Ovary (tissue), 9 donors: Measurements from ENCODE around the gene SIRT6. TPM values are rescaled to one million over a fixed set of nuclear protein-coding genes. Genes with fewer than 3 reads are reported as not detected.

ENCODE experiments used
- DNase-seq, 5 donors: peaks; one replicate each; pipeline ENCODE4 v3.0.0-alpha.2; 2019 to 2020
- H3K27ac ChIP-seq, 2 donors: fragments of 200-600 bp; one replicate each; pipeline versions ENCODE4 v1.5.1 to v1.8.0; 2019 to 2022
- H3K27me3 ChIP-seq: fragments of 200-600 bp; one replicate; pipeline ENCODE4 v1.8.0; 2022
- H3K36me3 ChIP-seq: fragments of 200-600 bp; sonication (generic); one replicate; pipeline ENCODE4 v1.5.1; 2019
- H3K4me1 ChIP-seq: one replicate; pipeline ENCODE4 v1.8.1; 2013; ENCODE audit warnings: mild to moderate bottlenecking, moderate library complexity; ENCODE audit not compliant: insufficient read depth
- H3K4me3 ChIP-seq: fragments of 200-600 bp; sonication (generic); one replicate; pipeline ENCODE4 v1.5.1; 2017
- H3K9me3 ChIP-seq, 2 donors: fragments of 200-600 bp in 1 of 2; sonication (generic) in 1 of 2; one replicate each; pipeline versions ENCODE4 v1.5.1 to v1.8.1; 2013 to 2019; ENCODE audit warnings: mild to moderate bottlenecking in 1 of 2, moderate library complexity in 1 of 2
- EP300 ChIP-seq: sonication (generic); formaldehyde crosslinking; IDR thresholded peaks from one replicate; pipeline ENCODE4 v1.6.1; 2017; ENCODE audit warnings: antibody characterized with exemption
- POLR2A ChIP-seq: fragments of 450-650 bp; IDR thresholded peaks from one replicate; pipeline ENCODE4 v1.6.1; 2017; ENCODE audit warnings: antibody characterized with exemption, mild to moderate bottlenecking, moderate library complexity
- WGBS, 3 donors: extraction: QIAGEN DNeasy Blood & Tissue Kit in 1 of 3; methylation state at CpG; one replicate each; pipeline versions ENCODE4 v1.1.5 to v1.1.7; 2013 to 2017; 5-methylcytosine and 5-hydroxymethylcytosine counted together
- intact Hi-C, 4 donors: fragments of 100-400 bp; cut with DNase I; formaldehyde crosslinking; loops; one replicate each; pipeline versions ENCODE4 v1.11.0 to v1.15.1; 2022 to 2023
- polyA plus RNA-seq, 2 donors: library from polyadenylated mRNA; stranded (reverse); fragments of 200-250 nt in 1 of 2; fragments of 350-450 nt in 1 of 2; fragmentation: Illumina TruSeq in 1 of 2; extraction: RNeasy Lipid Tissue Mini Kit (QIAGEN cat#74804) in 1 of 2; gene quantifications; one replicate each; pipeline ENCODE4 v1.2.3, GENCODE V29; 2013 to 2014
- total RNA-seq, 7 donors: library from RNA; depleted of rRNA in 2 of 7; stranded (reverse); fragments of >200 nt in 2 of 7; fragmentation: NEBNext Ultra II Directional in 3 of 7; extraction: Animal tissue kit (Norgen Biotek cat#: 25700) in 3 of 7; gene quantifications; one replicate each; pipeline versions ENCODE4 v1.1.0 to v1.2.4, GENCODE V29; 2016 to 2023
- TF ChIP-seq, protein P1 (sequence below), 3 donors: fragments of 450-650 bp in 2 of 3; fragments of 200-600 bp in 1 of 3; IDR thresholded peaks; one replicate each; pipeline versions ENCODE4 v1.5.1 to v1.8.0; 2016 to 2022; ENCODE audit warnings: antibody characterized with exemption in 3 of 3, mild to moderate bottlenecking in 1 of 3
- donor health status: DM: no; HTN: no; CAD: no; lungs with moderate emphysema.
- donor health status: DM: no; HTN: no; CAD: no.
- donor health status: Bipolar disorder and iron deficiency.
- donor health status: DM: yes; HTN: yes; CAD: no.
- donor health status: DM: no; HTN: no; CAD: no.
- donor health status: DM: yes; HTN: yes; CAD: no.

Gene SIRT6
- total and polyA plus RNA-seq, 9 donors = 0.32 to 19.9 (median 16.5) TPM

DNA sequence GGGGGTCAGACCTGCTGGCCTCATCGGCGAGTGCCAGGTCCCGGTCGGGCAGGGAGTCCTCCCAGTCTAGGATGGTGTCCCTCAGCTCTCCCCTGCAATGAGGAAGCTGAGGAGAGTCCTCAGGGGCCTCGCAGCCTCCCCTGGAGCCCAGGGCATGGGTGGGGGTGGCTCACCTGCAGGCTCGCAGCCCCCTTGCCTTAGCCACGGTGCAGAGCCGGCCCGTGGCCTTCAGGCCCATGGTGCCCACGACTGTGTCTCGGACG is 6.8 kb downstream of the SIRT6 start:
- intact Hi-C loops = no loop called here
- Histone ChIP-seq H3K27me3 (no peaks in the 10 kb centered on the region), H3K36me3 (no peaks in the 10 kb centered on the region), H3K4me1 (no peaks in the 10 kb centered on the region), H3K9me3 (no peaks in the 10 kb centered on the region), H3K4me3 (no peak overlapping the region), H3K27ac (no peak overlapping the region)
- no peak for DNase-seq
- WGBS, 3 donors = 88 to 91% (median 89%) methylated on average over 12 of the region's 12 CpGs
- TF ChIP-seq EP300 (no peak), POLR2A (no peak)
- TF ChIP-seq, protein P1, sequence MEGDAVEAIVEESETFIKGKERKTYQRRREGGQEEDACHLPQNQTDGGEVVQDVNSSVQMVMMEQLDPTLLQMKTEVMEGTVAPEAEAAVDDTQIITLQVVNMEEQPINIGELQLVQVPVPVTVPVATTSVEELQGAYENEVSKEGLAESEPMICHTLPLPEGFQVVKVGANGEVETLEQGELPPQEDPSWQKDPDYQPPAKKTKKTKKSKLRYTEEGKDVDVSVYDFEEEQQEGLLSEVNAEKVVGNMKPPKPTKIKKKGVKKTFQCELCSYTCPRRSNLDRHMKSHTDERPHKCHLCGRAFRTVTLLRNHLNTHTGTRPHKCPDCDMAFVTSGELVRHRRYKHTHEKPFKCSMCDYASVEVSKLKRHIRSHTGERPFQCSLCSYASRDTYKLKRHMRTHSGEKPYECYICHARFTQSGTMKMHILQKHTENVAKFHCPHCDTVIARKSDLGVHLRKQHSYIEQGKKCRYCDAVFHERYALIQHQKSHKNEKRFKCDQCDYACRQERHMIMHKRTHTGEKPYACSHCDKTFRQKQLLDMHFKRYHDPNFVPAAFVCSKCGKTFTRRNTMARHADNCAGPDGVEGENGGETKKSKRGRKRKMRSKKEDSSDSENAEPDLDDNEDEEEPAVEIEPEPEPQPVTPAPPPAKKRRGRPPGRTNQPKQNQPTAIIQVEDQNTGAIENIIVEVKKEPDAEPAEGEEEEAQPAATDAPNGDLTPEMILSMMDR (IDR thresholded peaks at IDR 0.05) = no peak

DNA sequence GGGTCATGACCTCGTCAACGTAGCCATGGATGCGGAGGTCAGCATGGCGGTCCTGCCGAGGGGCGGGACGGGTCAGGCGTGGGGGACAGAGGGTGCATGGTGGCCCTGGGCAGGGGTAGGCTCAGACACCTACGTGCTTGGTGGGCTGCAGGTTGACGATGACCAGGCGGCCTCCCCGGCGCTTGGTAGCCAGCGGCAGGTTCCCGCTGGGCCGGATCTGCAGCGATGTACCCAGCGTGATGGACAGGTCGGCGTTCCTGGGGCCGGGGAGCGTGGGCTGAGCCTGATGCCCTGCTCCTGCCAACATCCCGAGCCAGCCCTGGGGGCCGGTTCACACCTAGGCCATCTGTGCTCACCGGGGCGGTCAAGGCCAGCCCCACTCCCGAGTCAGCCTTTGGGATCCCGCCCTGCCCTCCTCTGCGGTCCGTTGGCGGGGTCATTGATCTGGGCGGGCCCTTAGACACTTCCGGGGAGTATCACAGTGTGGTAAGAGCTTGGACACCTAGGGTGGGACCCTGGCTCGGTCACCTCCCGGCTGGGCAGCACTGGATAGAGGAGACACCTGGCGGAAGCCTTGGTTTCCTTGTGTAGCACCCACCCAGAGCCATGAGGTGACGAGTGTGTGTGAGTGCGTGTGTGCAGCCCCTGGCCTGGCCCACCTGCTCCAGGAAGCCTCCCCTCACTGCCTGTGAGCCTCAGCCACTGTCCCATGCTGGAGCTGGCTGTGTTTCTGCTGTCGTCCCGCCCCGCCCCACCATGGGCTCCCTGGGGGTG is 7.3 kb downstream of the SIRT6 start:
- DNase-seq = no peak
- TF ChIP-seq POLR2A = no peak
- no peak for TF ChIP-seq EP300
- TF ChIP-seq, protein P1 (IDR thresholded peaks at IDR 0.05) = no peak
- H3K4me1 ChIP-seq = no peaks in the 10 kb centered on the region
- no peaks in the 10 kb centered on the region for H3K9me3 ChIP-seq
- H3K36me3 ChIP-seq = no peaks in the 10 kb centered on the region
- H3K4me3 ChIP-seq = no peak overlapping the region
- intact Hi-C loops = no loop called here
- no peak overlapping the region for H3K27ac ChIP-seq
- no peaks in the 10 kb centered on the region for H3K27me3 ChIP-seq
- WGBS, 3 donors = 80 to 83% (median 82%) methylated on average over 21 to 41 of the region's 41 CpGs

DNA sequence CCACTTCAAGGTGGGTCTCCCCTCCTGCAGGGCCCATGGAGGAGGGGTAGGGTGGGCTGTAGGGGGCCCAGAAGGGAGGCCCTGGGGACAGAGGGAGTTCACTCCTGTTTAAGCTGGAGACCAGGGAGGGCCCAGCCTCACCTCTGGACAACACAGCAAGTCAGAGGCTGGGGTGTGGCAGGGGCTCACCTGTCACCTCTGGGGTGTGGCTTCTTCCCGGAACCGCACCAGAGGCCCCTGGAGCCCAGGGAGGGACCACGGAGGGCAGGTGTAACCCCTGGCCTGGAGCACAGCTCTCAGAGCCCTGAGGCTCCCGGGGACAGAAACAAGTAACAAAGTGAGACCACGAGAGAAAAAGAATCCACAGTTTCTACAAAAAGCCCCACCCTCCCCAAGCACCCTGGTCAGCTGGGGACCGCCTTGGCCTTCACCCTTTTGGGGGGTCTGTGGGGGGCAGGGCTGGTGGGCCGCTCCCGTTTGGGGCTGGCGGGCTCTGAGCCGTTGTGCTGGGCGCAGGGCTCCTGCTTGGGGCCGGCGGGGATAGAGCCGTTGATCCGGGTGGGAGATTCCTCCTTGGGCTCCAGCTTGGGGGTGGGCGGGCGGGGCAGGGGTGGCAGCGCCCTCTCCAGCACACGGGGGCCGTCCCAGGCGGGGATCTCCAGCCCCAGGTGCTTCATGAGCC is 8.0 kb downstream of the SIRT6 start:
- Histone ChIP-seq H3K36me3 (no peaks in the 10 kb centered on the region), H3K4me1 (no peaks in the 10 kb centered on the region), H3K4me3 (no peak overlapping the region), H3K27me3 (no peaks in the 10 kb centered on the region), H3K27ac (no peak overlapping the region), H3K9me3 (no peaks in the 10 kb centered on the region)
- no peak for TF ChIP-seq POLR2A
- TF ChIP-seq, protein P1 (IDR thresholded peaks at IDR 0.05) = no peak
- TF ChIP-seq EP300 = no peak
- WGBS, 3 donors = 74 to 80% (median 80%) methylated on average over 20 to 21 of the region's 21 CpGs
- intact Hi-C loops = no loop called here
- DNase-seq = no peak

DNA sequence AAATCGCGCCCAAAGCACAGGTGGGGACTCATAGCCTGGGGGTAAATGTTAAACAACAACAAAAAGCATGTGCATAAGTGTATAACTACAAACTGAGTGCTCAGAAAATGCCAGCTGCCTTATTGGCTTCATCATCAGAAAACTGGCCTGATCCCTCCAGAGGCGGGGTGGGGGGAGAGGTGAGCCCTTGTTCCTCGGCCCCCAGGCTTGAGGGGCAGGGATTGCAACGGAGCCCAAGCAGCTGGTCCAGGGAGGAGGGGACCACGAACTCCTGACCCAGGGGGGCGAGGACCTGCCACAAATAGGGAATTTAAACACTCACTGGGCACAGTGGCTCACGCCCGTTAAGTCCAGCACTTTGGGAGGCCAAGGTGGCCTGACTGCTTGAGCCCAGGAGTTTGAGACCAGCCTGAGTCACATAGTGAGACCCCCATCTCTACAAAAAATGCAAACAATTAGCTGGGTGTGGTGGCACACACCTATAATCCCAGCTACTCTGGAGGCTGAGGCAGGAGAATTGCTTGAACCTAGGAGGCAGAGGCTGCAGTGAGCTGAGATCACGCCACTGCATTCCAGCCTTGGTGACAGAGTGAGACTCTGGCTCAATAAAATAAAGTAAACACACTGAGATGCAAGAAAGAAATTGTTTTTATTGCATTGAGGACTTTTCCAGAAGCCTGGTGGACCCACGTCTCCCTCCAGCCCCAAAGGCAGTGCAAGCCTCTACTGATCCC is 8.7 kb downstream of the SIRT6 start:
- 31 to 49% (median 44%) methylated on average over 11 of the region's 11 CpGs for WGBS, 3 donors
- no peaks in the 10 kb centered on the region for H3K4me1 ChIP-seq
- TF ChIP-seq POLR2A = no peak
- TF ChIP-seq EP300 = no peak
- TF ChIP-seq, protein P1 (IDR thresholded peaks at IDR 0.05) = no peak
- H3K4me3 ChIP-seq = no peak overlapping the region
- H3K36me3 ChIP-seq = no peaks in the 10 kb centered on the region
- no peak overlapping the region for H3K27ac ChIP-seq
- intact Hi-C loops = no loop called here
- no peak for DNase-seq
- no peaks in the 10 kb centered on the region for H3K9me3 ChIP-seq
- no peaks in the 10 kb centered on the region for H3K27me3 ChIP-seq
